HG03558 (cell line): ENCODE results near the gene TBC1D22A.
"Not testable (repeated sequence)": the region's sequence is repeated elsewhere in the genome, so short reads cannot be mapped to it uniquely, and the experiment has no call there.

Experiments
- ATAC-seq: cut with Tn5 transposase; IDR thresholded peaks from one replicate; pipeline ENCODE4 v1.9.1; 2021; ENCODE audit warnings: moderate number of reproducible peaks; ENCODE audit not compliant: unreplicated experiment; ENCODE audit errors: extremely low read depth

TBC1D22A gene

GRCh38 chr22:47116426-47117341 is 354.2 kb downstream of the TBC1D22A start:
- ATAC-seq, result no peak

GRCh38 chr22:47117442-47117841 is 355.0 kb downstream of the TBC1D22A start:
- not testable (repeated sequence) for ATAC-seq

- no peak for ATAC-seq
Observed at GRCh38 chr22:47119181-47119580, 356.7 kb downstream of the TBC1D22A start.

GRCh38 chr22:47120399-47120798 is 357.9 kb downstream of the TBC1D22A start:
- no peak for ATAC-seq

- ATAC-seq, result no peak
Observed at GRCh38 chr22:47121791-47122190, 359.3 kb downstream of the TBC1D22A start.

- ATAC-seq, result no peak
Observed at GRCh38 chr22:47122441-47123000, 360.1 kb downstream of the TBC1D22A start.

GRCh38 chr22:47123006-47123826 is 360.8 kb downstream of the TBC1D22A start:
- no peak for ATAC-seq

- ATAC-seq, result no peak
Observed at GRCh38 chr22:47123827-47124442, 361.5 kb downstream of the TBC1D22A start.

- no peak for ATAC-seq
Observed at GRCh38 chr22:47124451-47124881, 362.0 kb downstream of the TBC1D22A start.

GRCh38 chr22:47124961-47125360 is 362.5 kb downstream of the TBC1D22A start:
- ATAC-seq, result no peak

GRCh38 chr22:47125603-47126002 is 363.2 kb downstream of the TBC1D22A start:
- no peak for ATAC-seq

- no peak for ATAC-seq
Observed at GRCh38 chr22:47126344-47126811, 363.9 kb downstream of the TBC1D22A start.

- no peak for ATAC-seq
Observed at GRCh38 chr22:47127441-47127871, 365.0 kb downstream of the TBC1D22A start.

- no peak for ATAC-seq
Observed at GRCh38 chr22:47128216-47128615, 365.8 kb downstream of the TBC1D22A start.

GRCh38 chr22:47128622-47129215 is 366.3 kb downstream of the TBC1D22A start:
- ATAC-seq, result no peak

- ATAC-seq, result no peak
Observed at GRCh38 chr22:47129902-47130635, 367.6 kb downstream of the TBC1D22A start.

- ATAC-seq, result no peak
Observed at GRCh38 chr22:47130883-47131631, 368.6 kb downstream of the TBC1D22A start.

- no peak for ATAC-seq
Observed at GRCh38 chr22:47131632-47132427, 369.4 kb downstream of the TBC1D22A start.
